Brain pericyte (primary cell): Measurements from ENCODE around the gene NUPR1.
"Not testable (repeated sequence)": the region's sequence is repeated elsewhere in the genome, so short reads cannot be mapped to it uniquely, and the experiment has no call there.

Experiments used
- DNase-seq: peaks from one replicate; pipeline ENCODE4 v3.0.0-alpha.2; 2012; ENCODE audit warnings: low read depth, low spot score

Gene NUPR1, protein sequence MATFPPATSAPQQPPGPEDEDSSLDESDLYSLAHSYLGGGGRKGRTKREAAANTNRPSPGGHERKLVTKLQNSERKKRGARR

DNA sequence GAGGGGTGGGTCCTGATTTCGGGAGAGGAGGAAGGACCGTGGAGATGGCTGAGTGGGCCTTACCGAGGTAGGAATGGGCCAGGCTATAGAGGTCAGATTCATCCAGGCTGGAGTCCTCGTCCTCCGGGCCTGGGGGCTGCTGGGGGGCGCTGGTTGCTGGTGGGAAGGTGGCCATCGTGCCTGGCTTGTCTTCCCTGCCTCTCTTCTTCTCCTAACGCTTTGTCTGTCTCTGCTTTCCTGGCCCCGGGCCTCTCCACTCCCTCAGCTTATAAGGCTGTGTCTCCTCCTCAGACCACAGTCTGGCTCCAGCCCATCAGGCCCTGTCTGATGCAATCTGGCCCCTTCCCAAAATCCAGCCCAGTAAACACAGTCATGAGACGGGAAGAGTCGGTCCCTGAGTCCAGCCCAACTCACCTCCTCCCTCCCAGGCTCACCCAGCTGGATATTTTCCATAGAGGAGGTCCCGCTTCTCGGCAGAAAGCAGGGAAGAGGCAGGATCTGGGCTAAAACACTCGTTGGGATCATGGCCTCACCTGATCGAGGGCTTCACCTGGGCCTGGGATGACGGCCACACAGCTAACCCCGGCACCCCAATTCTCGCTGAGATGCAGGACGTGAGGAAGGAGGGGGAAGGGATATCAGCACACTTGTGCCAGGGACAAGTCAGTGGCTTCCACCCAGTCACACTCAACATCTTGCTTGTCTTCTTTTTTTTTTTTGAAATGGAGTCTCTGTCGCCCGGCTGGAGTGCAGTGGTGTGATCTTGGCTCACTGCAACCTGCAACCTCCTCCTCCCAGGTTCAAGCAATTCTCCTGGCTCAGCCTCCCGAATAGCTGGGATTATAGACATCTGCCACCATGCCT is at the start of gene NUPR1:
Gene NUPR1 (minus strand): TSS at position 242 of the 864 bp plus-strand sequence. CDS start 67 bp downstream, at position 175.
- no peak for DNase-seq

DNA sequence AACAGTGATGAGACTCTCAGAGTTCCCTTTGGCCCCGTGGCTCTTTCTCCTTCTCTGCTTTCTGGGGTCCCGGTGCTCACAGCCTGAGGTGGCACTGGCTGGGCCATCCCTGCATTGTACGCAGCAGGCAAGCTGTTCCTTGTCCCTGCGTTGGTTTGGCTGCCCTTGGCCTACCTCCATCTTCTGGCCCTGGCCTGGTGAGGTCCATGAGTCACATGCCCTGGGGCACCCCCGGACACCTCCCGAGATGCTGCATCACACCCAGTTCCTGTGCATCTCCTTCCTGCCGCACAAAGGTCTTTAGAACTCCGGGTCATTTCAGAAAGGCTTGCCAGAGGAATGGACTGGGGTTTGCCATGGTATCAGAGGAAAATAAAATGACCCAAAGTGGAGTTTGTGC is 48.6 kb upstream of the NUPR1 start:
- DNase-seq = no peak

- no peak for DNase-seq
Measured at GRCh38 chr16:28586466-28586865, 47.7 kb upstream of the NUPR1 start.

DNA sequence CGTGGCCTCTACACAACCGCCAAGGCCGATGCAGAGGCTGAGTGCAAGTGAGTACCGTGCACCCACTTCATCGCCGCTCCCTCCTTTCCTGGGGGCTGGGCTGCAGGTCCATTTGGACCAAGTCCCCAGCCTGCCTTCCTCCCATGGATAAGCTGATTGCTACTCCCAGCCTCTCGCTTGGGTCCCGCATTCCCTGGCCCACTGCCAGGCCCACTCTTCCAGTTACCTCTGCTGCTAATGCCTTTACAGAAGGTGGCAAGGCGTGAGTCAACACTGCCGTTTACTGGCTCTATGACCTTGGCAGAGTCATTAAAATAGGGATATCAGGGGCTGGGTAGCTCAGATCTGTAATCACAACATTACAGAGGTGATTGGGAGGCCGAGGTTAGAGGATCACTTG is 46.9 kb upstream of the NUPR1 start:
- DNase-seq = no peak

GRCh38 chr16:28580726-28581315 is 42.0 kb upstream of the NUPR1 start:
- DNase-seq = no peak

- no peak for DNase-seq
Measured at GRCh38 chr16:28575446-28576109, 36.8 kb upstream of the NUPR1 start.

DNA sequence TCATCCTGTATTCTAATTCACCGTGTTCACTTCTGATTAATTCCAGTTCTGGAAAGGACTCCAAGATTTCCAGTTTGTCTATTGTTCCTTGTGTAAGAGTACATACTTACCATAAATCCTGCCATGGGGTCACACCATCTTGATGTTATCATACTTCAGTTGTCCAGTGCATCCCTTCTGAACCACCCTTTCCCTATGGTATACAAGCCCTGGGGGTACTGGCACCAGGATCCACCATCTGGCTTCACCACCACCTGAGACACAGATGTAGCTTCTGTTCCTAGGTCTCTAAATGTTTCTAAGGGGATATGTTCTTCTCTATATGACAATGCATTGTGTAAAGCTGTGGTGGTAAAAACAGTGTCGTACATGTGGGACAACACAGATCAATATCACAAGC is 36.2 kb upstream of the NUPR1 start:
- no peak for DNase-seq

DNA sequence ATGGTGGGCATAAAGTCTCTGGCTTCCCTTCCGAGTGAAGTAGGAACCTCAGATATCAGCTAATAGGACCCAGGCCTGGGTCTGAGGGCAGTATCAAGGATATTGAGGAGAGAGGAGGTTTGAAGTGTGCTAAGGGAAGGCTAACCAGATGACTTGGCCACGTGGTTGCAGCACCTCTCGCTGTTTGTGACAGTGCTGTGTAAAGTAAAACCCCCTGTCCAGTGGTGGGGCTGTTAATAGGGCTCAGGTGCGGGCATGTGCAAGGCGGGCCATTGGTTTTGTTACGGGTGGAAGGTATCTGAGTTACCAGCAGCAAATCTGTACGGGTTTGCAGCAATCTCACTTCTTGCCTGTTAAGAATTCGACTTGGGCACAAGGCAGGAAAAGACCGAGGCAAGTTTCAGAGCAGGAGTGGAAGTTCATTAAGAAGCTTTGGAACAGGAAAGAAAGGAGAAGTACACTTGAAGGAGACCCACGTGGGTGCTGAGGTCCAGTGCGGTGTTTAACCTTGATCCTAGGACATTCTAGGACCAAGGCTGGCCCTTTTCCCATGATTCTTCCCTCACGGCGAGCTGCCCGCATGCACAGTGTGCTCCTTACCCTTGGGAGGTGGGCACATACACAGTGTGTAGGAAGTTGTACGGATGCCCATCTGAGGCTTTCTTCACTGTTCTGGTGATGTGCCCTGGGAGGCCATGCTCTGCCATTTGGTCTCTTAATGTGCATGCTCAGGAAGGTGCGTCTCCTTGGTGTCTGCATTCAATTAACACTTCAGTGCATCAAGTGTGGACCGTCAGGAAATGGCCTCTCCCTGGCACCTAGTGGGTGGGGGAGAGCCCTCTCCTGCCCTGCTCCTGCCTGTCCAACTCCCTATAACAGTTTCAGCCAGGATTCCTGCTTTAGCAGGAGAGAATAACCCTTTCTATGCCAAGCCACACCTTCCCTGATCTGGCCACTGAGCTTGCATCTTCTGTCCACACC is 35.3 kb upstream of the NUPR1 start:
- no peak for DNase-seq

DNA sequence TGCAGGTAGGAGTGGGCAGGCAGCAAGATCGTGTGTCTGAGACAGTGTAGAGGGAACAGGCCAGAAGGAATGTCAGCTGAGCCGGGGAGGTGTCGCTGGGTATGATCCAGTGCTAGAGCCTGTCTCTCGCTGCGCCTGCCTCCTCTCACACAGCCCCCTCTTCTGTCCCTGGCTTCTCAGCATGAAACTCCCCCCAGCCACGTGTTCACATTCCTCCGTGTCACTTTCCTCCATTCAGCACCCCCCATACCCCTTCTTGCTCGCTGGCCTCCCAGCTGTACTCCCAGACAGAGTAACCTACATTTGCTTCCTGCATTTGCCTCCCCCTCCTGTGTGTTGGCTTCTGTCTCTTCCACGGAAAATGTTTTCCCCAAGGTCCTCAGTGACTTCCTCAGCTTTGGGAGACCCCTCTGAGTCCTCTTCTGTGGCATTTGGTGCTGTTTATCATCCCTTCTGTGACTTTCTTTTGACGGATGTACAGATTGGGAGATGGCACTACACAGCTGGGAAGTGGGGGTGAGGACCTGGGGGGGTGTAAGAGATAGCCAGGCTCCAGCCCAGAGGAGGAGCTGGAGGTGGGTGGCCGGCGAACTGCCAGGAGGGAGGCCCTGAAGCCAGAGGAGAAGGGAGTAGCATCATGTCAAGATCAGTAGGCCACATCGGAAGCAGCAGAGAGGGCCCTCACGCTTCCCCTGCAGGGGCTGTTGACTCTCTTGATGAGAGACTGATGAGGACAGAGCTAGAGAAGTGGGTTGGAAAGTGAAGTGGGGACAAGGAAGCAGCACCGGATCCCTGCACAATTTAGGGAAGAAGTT is 34.1 kb upstream of the NUPR1 start:
- DNase-seq = no peak

GRCh38 chr16:28569968-28570752 is 31.4 kb upstream of the NUPR1 start:
- no peak for DNase-seq

DNA sequence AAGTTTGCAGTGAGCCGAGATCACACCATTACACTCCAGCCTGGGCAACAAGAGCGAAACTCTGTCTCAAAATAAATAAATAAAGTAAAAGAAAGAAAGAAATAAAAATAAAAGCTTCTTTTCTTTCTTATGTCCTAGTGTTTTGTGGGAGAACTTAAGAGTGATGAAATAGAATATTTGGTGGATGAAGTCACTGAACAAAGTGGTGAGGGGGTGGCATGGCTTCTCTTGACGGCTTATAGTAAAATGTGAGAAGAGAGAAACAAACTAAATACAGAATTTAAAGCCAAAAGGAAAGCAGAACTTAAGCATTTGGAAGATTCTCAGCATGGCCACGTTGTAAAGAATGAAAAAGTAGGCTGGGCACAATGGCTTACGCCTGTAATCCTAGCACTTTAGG is 30.2 kb upstream of the NUPR1 start:
- DNase-seq = no peak

- no peak for DNase-seq
Measured at GRCh38 chr16:28567292-28567691, 28.5 kb upstream of the NUPR1 start.

DNA sequence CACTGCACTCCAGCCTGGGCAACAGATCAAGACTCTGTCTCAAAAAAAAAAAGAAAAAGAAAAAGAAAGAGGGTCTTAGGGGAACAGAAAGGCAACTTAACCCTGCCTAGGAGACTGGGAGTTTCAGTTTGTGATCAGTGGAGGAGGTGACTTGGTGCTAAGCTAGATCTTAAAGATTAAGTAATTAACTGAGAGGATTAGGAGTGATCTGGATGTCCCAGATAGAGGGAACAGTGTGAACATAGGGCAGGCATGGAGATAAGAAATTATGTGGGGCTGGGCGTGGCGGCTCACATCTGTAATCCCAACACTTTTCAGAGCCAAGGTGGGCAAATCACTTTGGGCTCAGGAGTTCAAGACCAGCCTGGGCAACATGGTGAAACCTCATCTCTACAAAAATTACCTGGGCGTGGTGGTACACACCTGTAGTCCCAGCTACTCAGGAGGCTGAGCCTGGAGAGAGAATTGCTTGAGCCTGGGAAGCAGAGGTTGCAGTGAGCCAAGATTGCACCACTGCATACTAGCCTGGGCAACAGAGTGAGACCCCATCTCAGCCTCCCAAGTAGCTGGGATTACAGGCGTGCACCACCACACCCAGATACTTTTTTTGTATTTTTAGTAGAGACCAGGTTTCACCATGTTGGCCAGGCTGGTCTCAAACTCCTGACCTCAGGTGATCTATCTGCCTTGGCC is 27.6 kb upstream of the NUPR1 start:
- not testable (repeated sequence) for DNase-seq

- no peak for DNase-seq
Measured at GRCh38 chr16:28563218-28563617, 24.4 kb upstream of the NUPR1 start.

GRCh38 chr16:28562199-28562598 is 23.4 kb upstream of the NUPR1 start:
- DNase-seq = no peak

- DNase-seq = no peak
Measured at GRCh38 chr16:28561557-28562187, 22.9 kb upstream of the NUPR1 start.

DNA sequence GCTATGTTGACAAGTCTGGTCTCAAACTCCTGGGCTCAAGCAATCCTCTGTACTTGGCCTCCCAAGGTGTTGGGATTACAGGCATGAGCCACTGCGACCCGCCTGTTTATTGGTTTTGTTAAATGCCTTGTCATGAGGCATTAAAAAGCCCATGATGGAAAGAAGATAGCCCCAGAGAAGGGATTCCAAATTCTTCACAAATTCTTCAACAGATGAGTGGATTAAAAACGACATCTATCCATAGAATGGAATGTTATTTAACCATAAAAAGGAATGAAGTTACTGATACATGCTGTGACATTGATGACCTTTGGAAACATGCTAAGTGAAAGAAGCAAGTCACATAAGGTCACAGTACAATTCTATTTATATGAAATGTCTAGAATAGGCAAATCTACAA is 19.7 kb upstream of the NUPR1 start:
- no peak for DNase-seq

DNA sequence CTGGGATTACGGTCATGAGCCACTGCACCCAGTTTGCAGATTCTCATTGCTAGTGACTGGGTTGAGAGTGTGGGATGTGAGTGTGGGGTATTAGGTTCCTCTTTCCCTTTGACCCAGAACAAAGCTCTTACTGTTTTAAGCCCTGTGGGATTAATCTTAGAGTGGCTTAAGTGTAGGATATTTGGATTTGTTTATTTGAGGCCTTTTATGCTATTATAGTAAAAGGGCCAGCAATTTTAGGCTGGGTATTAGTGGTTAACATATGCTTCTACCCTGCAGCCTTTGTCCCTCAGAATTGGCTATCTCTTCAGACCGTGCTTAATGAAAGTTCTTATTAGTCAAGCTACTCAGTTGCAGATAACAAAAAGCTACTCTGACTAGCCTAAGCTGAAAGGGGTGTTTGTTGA is 18.1 kb upstream of the NUPR1 start:
- DNase-seq = no peak

GRCh38 chr16:28555561-28555960 is 16.8 kb upstream of the NUPR1 start:
- no peak for DNase-seq
